UCSD-AML1 (cell line): ENCODE measurements around the gene NOP58.
"Not testable (repeated sequence)": the region's sequence is repeated elsewhere in the genome, so short reads cannot be mapped to it uniquely, and the experiment has no call there.

Source experiments
- DNase-seq: peaks from one replicate; lab custom pipeline; 2025; ENCODE audit not compliant: unreplicated experiment; lab: John Stamatoyannopoulos, UW

Gene NOP58, protein sequence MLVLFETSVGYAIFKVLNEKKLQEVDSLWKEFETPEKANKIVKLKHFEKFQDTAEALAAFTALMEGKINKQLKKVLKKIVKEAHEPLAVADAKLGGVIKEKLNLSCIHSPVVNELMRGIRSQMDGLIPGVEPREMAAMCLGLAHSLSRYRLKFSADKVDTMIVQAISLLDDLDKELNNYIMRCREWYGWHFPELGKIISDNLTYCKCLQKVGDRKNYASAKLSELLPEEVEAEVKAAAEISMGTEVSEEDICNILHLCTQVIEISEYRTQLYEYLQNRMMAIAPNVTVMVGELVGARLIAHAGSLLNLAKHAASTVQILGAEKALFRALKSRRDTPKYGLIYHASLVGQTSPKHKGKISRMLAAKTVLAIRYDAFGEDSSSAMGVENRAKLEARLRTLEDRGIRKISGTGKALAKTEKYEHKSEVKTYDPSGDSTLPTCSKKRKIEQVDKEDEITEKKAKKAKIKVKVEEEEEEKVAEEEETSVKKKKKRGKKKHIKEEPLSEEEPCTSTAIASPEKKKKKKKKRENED

DNA sequence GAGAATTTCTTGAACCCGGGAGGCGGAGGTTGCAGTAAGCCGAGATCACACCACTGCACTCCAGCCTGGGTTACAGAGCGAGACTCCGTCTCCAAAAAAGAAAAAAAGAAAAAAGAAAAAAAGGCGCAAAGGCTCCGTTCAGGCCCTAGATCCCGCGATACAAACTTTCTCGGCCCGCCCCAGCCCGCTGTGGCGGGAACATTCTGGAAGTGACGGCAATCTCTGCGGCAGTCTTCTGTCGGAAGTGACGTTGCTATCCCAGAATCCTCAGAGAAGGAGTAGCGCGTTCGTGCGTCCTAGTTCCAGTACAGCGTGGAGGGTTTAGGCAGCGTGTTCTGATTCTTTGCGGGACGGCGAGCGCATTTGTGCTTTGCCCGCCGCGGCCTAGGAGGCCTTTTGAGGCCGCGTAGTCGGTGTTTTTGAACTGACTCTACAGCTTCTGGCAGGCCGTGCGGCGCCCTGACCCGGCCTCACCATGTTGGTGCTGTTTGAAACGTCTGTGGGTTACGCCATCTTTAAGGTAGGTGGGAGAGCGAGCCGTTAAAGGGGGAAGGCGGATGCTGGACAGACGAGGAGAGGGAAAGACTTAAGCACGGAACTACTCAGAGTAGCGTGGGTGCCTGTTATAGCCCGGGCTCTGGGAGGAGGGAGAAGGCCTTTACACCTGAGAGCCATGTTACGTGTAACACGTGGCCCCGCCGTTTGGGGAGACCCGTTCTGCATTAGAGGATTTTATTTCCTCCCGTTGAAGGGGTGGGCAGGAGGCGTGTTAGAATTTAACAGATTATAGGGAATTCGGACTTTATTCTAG is at the start of gene NOP58:
NOP58 (plus strand) TSS at position 297 of the 811 bp plus-strand sequence; CDS start at position 476, 179 bp downstream.
- DNase-seq: peak; percentile 88

- DNase-seq: no peak
These were observed 43.7 kb upstream of the NOP58 start for GRCh38 chr2:202221873-202222272.

DNA sequence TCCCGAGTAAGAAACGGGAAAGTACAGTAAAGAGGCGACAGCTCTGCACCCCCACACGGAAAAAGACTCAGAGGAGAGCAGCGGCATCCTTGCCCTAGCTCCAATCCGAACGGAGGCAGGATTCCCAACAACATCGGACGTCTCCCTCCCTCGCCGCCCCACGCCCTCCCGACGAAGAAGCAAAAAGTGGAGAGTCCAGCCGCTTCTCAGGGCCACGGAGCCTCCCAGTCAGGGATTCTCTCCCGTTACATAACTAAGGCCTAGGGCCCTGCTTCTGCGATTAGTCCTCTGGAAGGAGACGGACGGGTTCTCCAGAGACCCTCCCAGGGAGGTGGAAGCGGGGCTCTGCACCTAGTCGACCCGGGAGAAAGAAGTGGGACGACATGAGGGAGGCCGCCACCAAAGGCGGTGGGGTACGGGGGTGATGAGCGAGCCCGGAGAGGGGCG is 27.8 kb upstream of the NOP58 start:
- DNase-seq: peak; percentile 54

DNA sequence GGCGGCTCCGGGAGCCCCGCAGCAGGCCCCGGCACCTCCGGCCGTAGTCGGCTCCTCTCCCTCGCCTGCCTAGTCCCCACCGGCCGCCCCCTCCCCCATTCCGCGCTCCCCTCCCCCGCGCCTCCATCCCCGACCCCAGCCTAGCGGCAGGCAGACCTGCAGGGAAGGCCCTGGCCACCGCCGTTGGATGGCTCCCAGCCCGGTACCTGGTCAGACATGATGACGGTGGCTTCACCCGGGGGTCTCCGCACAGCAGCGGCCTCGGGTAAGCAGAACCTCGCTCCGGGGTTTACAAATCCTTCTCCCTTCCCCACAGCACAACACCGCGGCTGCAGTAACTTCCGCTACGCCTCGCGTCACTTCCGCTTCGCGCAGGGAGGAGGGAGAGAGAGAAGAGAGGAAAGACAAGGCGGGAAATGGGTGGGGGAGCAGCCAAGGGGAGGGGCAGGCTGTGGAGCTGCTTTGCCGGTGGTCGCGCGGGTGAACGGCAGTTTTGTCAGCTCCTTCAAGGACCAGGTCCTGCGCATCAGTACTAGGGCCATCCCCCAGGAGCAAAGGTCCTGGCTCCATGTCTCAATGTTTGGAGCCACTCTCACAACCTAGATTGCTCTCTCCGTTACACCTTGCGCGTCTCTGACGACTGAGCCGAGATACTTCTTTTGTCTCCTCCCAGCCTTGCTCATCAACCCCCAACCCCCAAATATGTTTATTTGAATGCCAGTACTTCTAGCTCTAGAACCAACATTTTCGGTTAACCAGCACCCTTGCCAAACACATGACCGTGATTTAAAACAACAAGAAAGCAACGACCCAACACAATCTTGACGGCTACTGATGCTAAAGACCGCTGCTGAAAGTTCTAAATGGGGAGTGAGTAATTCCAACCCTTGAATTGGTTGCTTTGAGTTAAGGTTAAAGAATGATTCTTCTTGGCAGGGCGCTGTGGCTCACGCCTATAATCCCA is 27.0 kb upstream of the NOP58 start, which contains the start of gene SUMO1:
SUMO1 (minus strand) TSS at position 364 of the 964 bp plus-strand sequence; CDS start at position 218, 146 bp downstream.
- peak; percentile 90 for DNase-seq

DNA sequence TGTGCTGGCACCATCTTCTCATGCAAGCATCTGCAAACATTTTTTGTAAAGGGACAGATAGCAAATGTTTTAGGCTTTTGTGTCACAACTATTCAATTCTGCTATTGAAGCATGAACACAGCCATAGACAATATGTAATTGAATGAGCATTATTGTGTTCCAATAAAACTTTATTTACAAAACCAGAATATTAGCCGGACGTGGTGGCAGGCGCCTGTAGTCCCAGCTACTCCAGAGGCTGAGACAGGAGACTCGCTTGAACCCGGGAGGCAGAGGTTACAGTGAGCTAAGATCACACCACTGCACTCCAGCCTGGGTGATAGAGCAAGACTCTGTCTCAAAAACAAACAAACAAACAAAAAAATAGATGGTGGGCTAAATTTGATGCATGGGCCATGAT is 17.9 kb upstream of the NOP58 start:
- DNase-seq: not testable (repeated sequence)

GRCh38 chr2:202249521-202250253 is 15.9 kb upstream of the NOP58 start:
- no peak for DNase-seq

GRCh38 chr2:202251494-202251893 is 14.1 kb upstream of the NOP58 start:
- DNase-seq: no peak

GRCh38 chr2:202261531-202261930 is 4.0 kb upstream of the NOP58 start:
- DNase-seq: no peak

- no peak for DNase-seq
These were observed 1.9 kb downstream of the NOP58 start for GRCh38 chr2:202267495-202267894.

GRCh38 chr2:202269585-202269984 is 4.0 kb downstream of the NOP58 start:
- no peak for DNase-seq

DNA sequence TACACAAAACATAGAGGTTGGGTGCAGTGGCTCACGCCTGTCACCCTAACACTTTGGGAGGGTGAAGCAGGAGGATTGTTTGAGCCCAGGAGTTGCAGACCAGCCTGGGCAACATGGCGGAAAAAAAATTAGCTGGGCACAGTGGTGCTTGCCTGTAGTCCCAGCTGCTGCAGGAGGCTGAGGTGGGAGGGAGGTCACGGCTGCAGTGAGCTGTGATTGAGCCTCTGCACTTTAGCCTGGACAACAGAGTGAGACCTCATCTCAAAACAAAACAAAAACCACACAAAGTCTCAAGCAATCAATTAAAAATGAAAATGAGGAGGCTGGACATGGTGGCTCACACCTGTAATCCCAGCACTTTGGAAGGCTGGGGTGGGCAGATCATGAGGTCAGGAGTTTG is 4.9 kb downstream of the NOP58 start:
- no peak for DNase-seq

GRCh38 chr2:202276078-202276720 is 10.6 kb downstream of the NOP58 start:
- DNase-seq: not testable (repeated sequence)

DNA sequence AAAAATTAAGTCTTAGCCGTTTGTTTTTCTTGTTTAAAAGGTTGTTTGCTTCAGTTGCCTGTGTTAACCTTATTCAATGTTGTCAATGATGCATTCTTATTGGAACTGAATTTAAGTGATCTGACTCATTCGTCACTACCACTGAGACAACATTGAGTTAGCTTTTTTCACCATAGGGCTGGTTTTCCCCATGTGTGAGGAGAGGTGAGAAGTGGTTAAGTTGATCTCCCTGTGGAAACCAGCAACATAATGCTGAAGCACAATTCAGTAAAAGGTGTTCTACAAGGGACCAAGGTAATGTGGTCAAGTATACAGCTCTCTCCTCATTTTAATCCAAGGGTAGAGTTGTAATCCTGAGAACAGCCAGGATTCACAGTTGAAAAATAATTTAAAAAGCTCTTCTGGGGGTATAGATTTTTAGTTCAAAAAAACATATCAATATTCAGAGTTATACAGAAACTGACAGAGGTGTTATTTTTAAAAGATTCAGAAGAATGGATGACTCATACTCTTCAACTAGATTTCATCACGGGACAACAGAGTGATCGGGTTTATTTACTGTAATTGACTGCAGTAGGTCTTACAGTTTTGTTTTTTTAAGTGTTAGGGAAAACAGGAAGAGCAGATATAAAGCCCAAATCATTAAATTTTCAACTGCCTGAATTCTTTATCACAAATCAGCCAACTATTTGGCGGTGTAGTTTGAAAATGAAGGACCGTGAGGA is 12.6 kb downstream of the NOP58 start:
- DNase-seq: no peak

- DNase-seq: no peak
These were observed 13.4 kb downstream of the NOP58 start for GRCh38 chr2:202278944-202279343.

- no peak for DNase-seq
These were observed 21.0 kb downstream of the NOP58 start for GRCh38 chr2:202286595-202286994.

DNA sequence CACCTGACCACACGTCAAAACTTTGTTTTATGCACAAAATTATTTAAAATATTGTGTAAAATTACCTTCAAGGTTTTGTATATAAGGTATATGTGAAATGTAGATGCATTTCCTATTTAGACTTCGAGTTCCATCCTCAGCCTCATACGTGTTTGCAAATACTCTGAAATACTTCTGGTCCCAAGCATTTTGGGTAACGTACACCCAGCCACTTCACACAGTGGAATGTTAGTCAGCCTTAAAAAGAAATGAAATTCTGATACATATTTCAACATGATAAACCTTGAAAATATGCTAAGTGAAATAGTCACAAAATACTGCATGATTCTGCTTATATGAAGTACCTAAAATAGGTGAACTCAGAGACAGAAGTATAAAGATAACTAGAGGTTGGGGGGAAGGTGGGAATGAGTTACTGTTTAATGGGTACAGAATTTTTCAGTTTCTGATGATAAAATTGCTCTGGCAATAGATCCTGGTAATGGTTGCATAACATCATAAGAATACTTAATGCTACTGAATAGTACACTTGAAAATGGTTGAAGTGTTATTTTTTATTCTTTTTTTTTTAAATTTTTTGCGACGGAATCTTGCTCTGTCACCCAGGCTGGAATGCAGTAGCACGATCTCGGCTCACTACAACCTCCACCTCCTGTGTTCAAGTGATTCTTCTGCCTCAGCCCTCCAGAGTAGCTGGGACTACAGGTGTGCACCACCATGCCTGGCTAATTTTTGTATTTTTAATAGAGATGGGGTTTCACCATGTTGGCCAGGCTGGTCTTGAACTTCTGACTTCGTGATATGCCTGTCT is 24.0 kb downstream of the NOP58 start:
- no peak for DNase-seq

- no peak for DNase-seq
These were observed 24.8 kb downstream of the NOP58 start for GRCh38 chr2:202290316-202290715.

- no peak for DNase-seq
These were observed 25.4 kb downstream of the NOP58 start for GRCh38 chr2:202290970-202291369.
